HepG2 (cell line): Measurements from ENCODE around the gene TNP2. TPM values are rescaled to one million over a fixed set of nuclear protein-coding genes. Genes with fewer than 3 reads are reported as not detected.
A peak's percentile ranks its signal among the peaks of the same experiment; 100 is the strongest.

ENCODE experiments used
- DDIT3 ChIP-seq: sonication (generic); formaldehyde crosslinking; IDR thresholded peaks from 2 replicates; pipeline ENCODE4 v1.4.0; 2020; ENCODE audit warnings: mild to moderate bottlenecking, missing genetic modification reagents
- IRF9 ChIP-seq: sonication (generic); formaldehyde crosslinking; IDR thresholded peaks from 2 replicates; pipeline ENCODE4 v1.8.0; 2022; ENCODE audit warnings: missing genetic modification reagents, mild to moderate bottlenecking, borderline replicate concordance
- REL ChIP-seq: sonication (generic); formaldehyde crosslinking; conservative IDR thresholded peaks from 2 replicates; pipeline ENCODE4 v1.8.0; 2022; ENCODE audit warnings: mild to moderate bottlenecking, missing genetic modification reagents, moderate library complexity
- SRSF1 ChIP-seq: fragments of 200-400 bp; formaldehyde crosslinking; optimal IDR thresholded peaks from 2 replicates; pipeline ENCODE3; 2017; ENCODE audit warnings: mild to moderate bottlenecking, low read depth, low read length, moderate library complexity
- USF2 ChIP-seq, 2 experiments: sonication (generic) in 1 of 2; formaldehyde crosslinking in 1 of 2; IDR thresholded peaks; 2 replicates each; pipeline versions ENCODE4 v1.5.1 to v1.6.1; 2011 to 2020; ENCODE audit warnings: borderline replicate concordance in 1 of 2, low read depth in 1 of 2, low read length in 1 of 2, mild to moderate bottlenecking in 1 of 2, missing genetic modification reagents in 1 of 2, moderate library complexity in 1 of 2
- ZBED4 ChIP-seq: sonication (generic); formaldehyde crosslinking; IDR thresholded peaks from 2 replicates; pipeline ENCODE4 v1.4.0; 2020; ENCODE audit warnings: missing genetic modification reagents, borderline replicate concordance
- ZMYM4 ChIP-seq: sonication (generic); formaldehyde crosslinking; IDR thresholded peaks from 2 replicates; pipeline ENCODE4 v1.8.1; 2023; ENCODE audit warnings: mild to moderate bottlenecking, missing genetic modification reagents
- ZNF263 ChIP-seq: sonication (generic); formaldehyde crosslinking; IDR thresholded peaks from 2 replicates; pipeline ENCODE4 v1.4.0; 2020; ENCODE audit warnings: missing genetic modification reagents
- ZNF337 ChIP-seq: sonication (generic); formaldehyde crosslinking; IDR thresholded peaks from 2 replicates; pipeline ENCODE4 v1.5.1; 2020; ENCODE audit warnings: missing genetic modification reagents, low read depth, mild to moderate bottlenecking, borderline replicate concordance
- ZNF44 ChIP-seq: sonication (generic); formaldehyde crosslinking; IDR thresholded peaks from 2 replicates; pipeline ENCODE4 v1.5.1; 2020; ENCODE audit warnings: mild to moderate bottlenecking, missing genetic modification reagents
- ZNF652 ChIP-seq: IDR thresholded peaks from 2 replicates; pipeline ENCODE4 v1.6.1; 2016; ENCODE audit warnings: low read depth, borderline replicate concordance
- ZNF687 ChIP-seq: sonication (generic); formaldehyde crosslinking; IDR thresholded peaks from 2 replicates; pipeline ENCODE4 v1.5.1; 2020; ENCODE audit warnings: mild to moderate bottlenecking, missing genetic modification reagents, moderate library complexity
- ZNF891 ChIP-seq: sonication (generic); formaldehyde crosslinking; IDR thresholded peaks from 2 replicates; pipeline ENCODE4 v1.5.0; 2020; ENCODE audit warnings: mild to moderate bottlenecking, missing genetic modification reagents
- polyA plus RNA-seq, 8 experiments: library from polyadenylated mRNA; depleted of rRNA in 3 of 8; stranded (reverse) in 7 of 8; unstranded in 1 of 8; fragments of >200 nt; fragmentation: Illumina TruSeq in 4 of 8; extraction: Trizol in 4 of 8; gene quantifications; 2 replicates each; pipeline versions ENCODE4 v1.2.1 to v1.2.3, GENCODE V29; 2011 to 2016; ENCODE audit warnings: low read depth in 4 of 8, missing spikeins in 1 of 8, mixed read lengths in 1 of 8; ENCODE audit not compliant: insufficient read depth in 1 of 8
- total RNA-seq, 5 experiments: library from RNA; depleted of rRNA; stranded (reverse); fragments of >200 nt; fragmentation: Illumina TruSeq; extraction: Trizol; gene quantifications; 2 replicates each; pipeline ENCODE4 v1.2.3, GENCODE V29; 2016; ENCODE audit warnings: low read depth in 1 of 5

The TNP2 gene
- total and polyA plus RNA-seq, 2 of the 13 experiments (the other 11 are each of a cell fraction or from before 2014, with no cell fraction given): not detected

- TF ChIP-seq ZNF687 (CRISPR knock-in tag) (peak; percentile 76), ZNF263 (CRISPR knock-in tag) (no peak), ZMYM4 (no peak), SRSF1 (no peak), IRF9 (0 out of 2 replicates have a peak, but pooled peaks have one; percentile 48), ZBED4 (CRISPR knock-in tag) (no peak), REL (CRISPR knock-in tag) (no peak), ZNF44 (no peak), ZNF891 (peak; percentile 80), DDIT3 (no peak), ZNF652 (CRISPR knock-in tag) (no peak), USF2 (IDR thresholded peaks at IDR 0.05; ENCODE audit: low read depth, low read length) (no peak), USF2 (CRISPR knock-in tag; IDR thresholded peaks at IDR 0.05; ENCODE audit: borderline replicate concordance) (peak; percentile 74; the same call in 1 of the 2 replicates), ZNF337 (CRISPR knock-in tag) (no peak)
These were observed 11.7 kb upstream of the TNP2 start, which contains the start of gene PRM1 (continued) for GRCh38 chr16:11280616-11281522.
